Thyroid gland (tissue), 4 donors: Measurements from ENCODE around the gene MLC1. TPM values are rescaled to one million over a fixed set of nuclear protein-coding genes. Genes with fewer than 3 reads are reported as not detected.

Source experiments
- DNase-seq, 2 donors: peaks; one replicate each; pipeline ENCODE4 v3.0.0-alpha.2; 2019
- H3K27ac ChIP-seq, 3 donors: fragments of 200-600 bp; sonication (generic); 1 replicate in 2 of 3; 2 replicates in 1 of 3; pipeline ENCODE4 v1.5.1; 2016 to 2019; ENCODE audit warnings: mild to moderate bottlenecking in 1 of 3, moderate library complexity in 1 of 3
- H3K27me3 ChIP-seq: fragments of 200-600 bp; sonication (generic); one replicate; pipeline ENCODE4 v1.5.1; 2019
- H3K36me3 ChIP-seq, 2 donors: fragments of 200-600 bp; sonication (generic); one replicate each; pipeline ENCODE4 v1.5.1; 2016 to 2019
- H3K4me1 ChIP-seq, 2 donors: fragments of 200-600 bp; sonication (generic); one replicate each; pipeline ENCODE4 v1.5.1; 2017 to 2019
- H3K4me3 ChIP-seq, 3 donors: fragments of 200-600 bp; sonication (generic); replicated peaks in 1 of 3; 1 replicate in 2 of 3; 2 replicates in 1 of 3; pipeline ENCODE4 v1.5.1; 2016; ENCODE audit warnings: mild to moderate bottlenecking in 1 of 3
- H3K9me3 ChIP-seq: fragments of 200-600 bp; sonication (generic); one replicate; pipeline ENCODE4 v1.5.1; 2017
- POLR2A ChIP-seq, 2 donors: fragments of 450-650 bp; IDR thresholded peaks; one replicate each; pipeline ENCODE4 v1.6.1; 2017; ENCODE audit warnings: antibody characterized with exemption in 2 of 2, mild to moderate bottlenecking in 2 of 2, moderate library complexity in 1 of 2
- WGBS, 2 donors: methylation state at CpG; one replicate each; pipeline ENCODE4 v1.1.5; 2017; 5-methylcytosine and 5-hydroxymethylcytosine counted together
- intact Hi-C: fragments of 100-400 bp; cut with DNase I; formaldehyde crosslinking; loops from one replicate; pipeline ENCODE4 v1.15.1; 2023
- total RNA-seq, 4 donors: library from RNA; depleted of rRNA; stranded (reverse); fragments of >200 nt; gene quantifications; one replicate each; pipeline ENCODE4 v1.2.3, GENCODE V29; 2016
- TF ChIP-seq, protein P1 (sequence below), 6 experiments: fragments of 200-600 bp in 3 of 6; fragments of 450-650 bp in 3 of 6; sonication (generic) in 3 of 6; IDR thresholded peaks; one replicate each; pipeline ENCODE4 v1.5.1; 2016 to 2019; ENCODE audit warnings: antibody characterized with exemption in 6 of 6, mild to moderate bottlenecking in 2 of 6, inconsistent platforms in 1 of 6, moderate library complexity in 1 of 6

The MLC1 gene
- total RNA-seq, 4 donors from 2014 or later, result 0.11 TPM; not detected in 3

DNA sequence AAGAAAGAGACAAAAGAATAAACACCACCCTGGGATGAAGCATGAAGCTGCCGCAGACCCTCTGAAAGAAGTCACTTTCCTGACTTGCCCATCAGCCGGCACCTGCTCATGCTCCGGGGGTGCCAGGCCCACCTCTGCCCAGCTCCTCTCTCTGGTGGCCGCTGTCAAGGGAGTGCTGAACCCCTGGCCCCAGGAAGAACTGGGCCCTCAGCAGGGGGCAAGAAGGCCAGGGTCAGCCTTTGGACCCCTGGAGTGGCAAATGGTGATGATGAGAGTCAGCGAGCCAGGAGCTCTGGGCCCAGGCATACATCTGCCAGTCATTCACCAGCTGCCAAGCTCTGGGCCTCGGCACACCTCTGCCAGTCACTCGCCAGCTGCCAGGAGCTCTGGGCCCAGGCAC is 44.5 kb downstream of the MLC1 start:
- H3K27me3 ChIP-seq, result no peaks in the 10 kb centered on the region
- no peaks in the 10 kb centered on the region for H3K36me3 ChIP-seq
- no peak for TF ChIP-seq POLR2A (IDR thresholded peaks at IDR 0.05)
- TF ChIP-seq, protein P1, sequence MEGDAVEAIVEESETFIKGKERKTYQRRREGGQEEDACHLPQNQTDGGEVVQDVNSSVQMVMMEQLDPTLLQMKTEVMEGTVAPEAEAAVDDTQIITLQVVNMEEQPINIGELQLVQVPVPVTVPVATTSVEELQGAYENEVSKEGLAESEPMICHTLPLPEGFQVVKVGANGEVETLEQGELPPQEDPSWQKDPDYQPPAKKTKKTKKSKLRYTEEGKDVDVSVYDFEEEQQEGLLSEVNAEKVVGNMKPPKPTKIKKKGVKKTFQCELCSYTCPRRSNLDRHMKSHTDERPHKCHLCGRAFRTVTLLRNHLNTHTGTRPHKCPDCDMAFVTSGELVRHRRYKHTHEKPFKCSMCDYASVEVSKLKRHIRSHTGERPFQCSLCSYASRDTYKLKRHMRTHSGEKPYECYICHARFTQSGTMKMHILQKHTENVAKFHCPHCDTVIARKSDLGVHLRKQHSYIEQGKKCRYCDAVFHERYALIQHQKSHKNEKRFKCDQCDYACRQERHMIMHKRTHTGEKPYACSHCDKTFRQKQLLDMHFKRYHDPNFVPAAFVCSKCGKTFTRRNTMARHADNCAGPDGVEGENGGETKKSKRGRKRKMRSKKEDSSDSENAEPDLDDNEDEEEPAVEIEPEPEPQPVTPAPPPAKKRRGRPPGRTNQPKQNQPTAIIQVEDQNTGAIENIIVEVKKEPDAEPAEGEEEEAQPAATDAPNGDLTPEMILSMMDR (IDR thresholded peaks at IDR 0.05), result no peak
- no peaks in the 10 kb centered on the region for H3K4me1 ChIP-seq
- DNase-seq, result no peak
- H3K27ac ChIP-seq, result no peak overlapping the region
- intact Hi-C loops, result no loop called here
- no peak overlapping the region for H3K4me3 ChIP-seq
- no peaks in the 10 kb centered on the region for H3K9me3 ChIP-seq
- 93% methylated on average over 4 to 5 of the region's 7 CpGs for WGBS, 2 donors

DNA sequence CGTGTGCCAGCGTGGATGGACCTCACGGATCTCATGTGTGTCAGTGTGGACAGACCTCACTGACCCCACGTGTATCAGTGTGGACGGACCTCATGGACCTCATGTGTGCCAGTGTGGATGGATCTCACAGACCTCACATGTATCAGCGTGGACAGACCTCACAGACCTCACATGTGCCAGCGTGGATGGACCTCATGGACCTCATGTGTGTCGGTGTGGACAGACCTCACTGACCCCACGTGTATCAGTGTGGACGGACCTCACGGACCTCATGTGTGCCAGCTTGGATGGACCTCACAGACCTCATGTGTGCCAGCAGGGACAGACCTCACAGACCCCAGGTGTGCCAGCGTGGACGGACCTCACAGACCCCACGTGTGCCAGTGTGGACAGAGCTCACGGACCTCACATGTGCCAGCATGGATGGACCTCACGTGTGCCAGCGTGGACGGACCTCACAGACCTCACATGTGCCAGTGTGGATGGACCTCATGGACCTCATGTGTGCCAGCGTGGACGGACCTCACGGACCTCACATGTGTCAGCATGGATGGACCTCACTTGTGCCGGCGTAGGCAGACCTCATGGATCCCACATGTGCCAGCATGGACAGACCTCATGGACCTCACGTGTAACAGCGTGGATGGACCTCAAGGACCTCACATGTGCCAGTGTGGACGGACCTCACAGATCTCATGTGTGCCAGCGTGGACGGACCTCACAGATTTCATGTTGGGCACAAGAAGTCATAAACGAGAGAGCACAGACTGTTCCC is 45.4 kb downstream of the MLC1 start:
- intact Hi-C loops, result loop anchor here (10.0 kb wide), 1 partner anchor 275 kb away; no protein-coding TSS in a partner anchor
- H3K9me3 ChIP-seq, result no peaks in the 10 kb centered on the region
- H3K4me1 ChIP-seq, result no peaks in the 10 kb centered on the region
- no peak for DNase-seq
- no peaks in the 10 kb centered on the region for H3K27me3 ChIP-seq
- WGBS, 2 donors, result 87 to 90% methylated on average over 22 to 29 of the region's 29 CpGs
- H3K4me3 ChIP-seq, result no peak overlapping the region
- TF ChIP-seq POLR2A (IDR thresholded peaks at IDR 0.05), result no peak
- TF ChIP-seq, protein P1 (IDR thresholded peaks at IDR 0.05), result no peak
- no peaks in the 10 kb centered on the region for H3K36me3 ChIP-seq
- no peak overlapping the region for H3K27ac ChIP-seq

DNA sequence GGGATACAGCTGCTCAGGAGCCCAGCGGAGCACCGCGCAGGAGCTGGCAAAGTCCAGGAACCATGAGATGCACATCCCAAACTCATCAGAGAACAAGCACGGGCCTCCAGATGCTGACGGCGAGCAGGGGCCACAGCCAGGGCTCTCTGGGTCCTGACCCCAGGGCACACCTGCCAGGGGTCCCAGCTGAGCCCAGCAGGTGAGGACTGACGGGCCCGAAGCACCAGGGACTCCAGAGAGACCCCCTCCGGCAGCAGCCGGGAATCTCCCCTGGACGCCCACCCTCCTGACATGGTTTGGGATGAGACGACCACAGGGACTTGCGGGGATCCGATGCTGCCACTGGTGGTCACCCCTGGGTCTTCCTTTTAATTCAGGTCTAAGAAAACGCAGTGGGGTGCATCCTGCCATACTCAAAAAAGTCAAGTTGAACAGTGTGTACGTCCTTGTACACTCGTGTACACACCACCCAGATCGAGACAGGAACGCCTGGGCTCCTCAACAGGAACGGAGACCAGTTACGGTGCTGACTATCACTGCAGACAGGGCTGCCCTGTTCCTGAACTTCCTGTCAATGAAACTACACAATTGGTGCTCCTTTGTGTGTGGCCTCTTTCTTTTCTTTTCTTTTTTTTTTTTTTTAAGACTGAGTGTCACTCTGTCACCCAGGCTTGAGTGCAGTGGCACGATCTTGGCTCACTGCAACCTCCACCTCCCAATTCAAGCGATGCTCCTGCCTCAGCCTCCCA is 49.1 kb downstream of the MLC1 start:
- H3K9me3 ChIP-seq, result no peaks in the 10 kb centered on the region
- no peak overlapping the region for H3K4me3 ChIP-seq
- 81 to 88% methylated on average over 16 to 22 of the region's 23 CpGs for WGBS, 2 donors
- TF ChIP-seq, protein P1 (IDR thresholded peaks at IDR 0.05), result no peak
- no peak for TF ChIP-seq POLR2A (IDR thresholded peaks at IDR 0.05)
- no peaks in the 10 kb centered on the region for H3K36me3 ChIP-seq
- H3K27me3 ChIP-seq, result no peaks in the 10 kb centered on the region
- intact Hi-C loops, result loop anchor here (10.0 kb wide), 1 partner anchor 271 kb away; no protein-coding TSS in a partner anchor
- no peak for DNase-seq
- H3K27ac ChIP-seq, result no peak overlapping the region
- peaks cover 0 to 9% of the 10 kb centered on the region in 2 donors for H3K4me1 ChIP-seq

DNA sequence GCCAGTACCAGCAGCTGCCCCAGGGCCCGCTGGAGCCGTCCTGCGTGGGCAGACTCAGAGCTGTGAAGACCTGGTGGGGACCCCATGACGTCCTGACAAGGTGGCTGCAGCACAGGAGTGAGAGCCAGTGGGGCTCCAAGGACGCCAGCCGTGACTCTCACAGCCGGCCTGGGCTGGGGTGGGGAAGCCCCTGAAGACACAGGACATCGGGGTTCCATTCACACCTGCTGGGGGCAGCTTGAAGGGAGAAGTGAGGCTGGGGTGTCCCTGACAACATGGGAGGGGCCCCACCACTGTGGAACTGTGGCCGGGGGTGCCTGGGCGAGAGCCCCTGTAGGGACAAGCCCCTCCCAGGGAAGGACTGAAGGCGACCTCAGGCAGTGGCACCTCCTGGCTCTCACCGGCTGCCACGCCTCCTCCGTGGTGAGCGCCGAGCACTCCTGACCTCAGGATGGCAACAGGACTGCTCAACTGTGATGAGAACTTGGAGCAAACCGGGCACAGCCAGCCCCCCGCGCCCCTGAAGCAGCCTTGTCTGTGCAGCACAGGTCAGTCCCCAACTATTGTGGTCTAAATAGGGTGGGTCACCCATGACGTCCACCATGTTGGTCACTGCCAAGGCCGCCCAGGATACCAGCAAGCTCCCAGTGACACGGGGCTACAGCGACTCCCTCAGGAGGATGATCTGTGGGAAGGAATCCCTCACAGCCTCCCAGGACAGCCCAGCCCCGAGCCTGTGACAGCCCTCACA is 49.9 kb downstream of the MLC1 start:
- H3K4me1 ChIP-seq, result peaks cover 0 to 11% of the 10 kb centered on the region in 2 donors
- H3K27ac ChIP-seq, result no peak overlapping the region
- TF ChIP-seq, protein P1 (IDR thresholded peaks at IDR 0.05), result no peak
- no peak for TF ChIP-seq POLR2A (IDR thresholded peaks at IDR 0.05)
- DNase-seq, result no peak
- H3K27me3 ChIP-seq, result no peaks in the 10 kb centered on the region
- no peaks in the 10 kb centered on the region for H3K36me3 ChIP-seq
- H3K4me3 ChIP-seq, result no peak overlapping the region
- H3K9me3 ChIP-seq, result no peaks in the 10 kb centered on the region
- WGBS, 2 donors, result 72 to 86% methylated on average over 10 to 14 of the region's 24 CpGs
- intact Hi-C loops, result loop anchor here (10.0 kb wide), 1 partner anchor 271 kb away; no protein-coding TSS in a partner anchor
